WTC11 (cell line): ENCODE data around the gene PSMB10. TPM values are rescaled to one million over a fixed set of nuclear protein-coding genes. Genes with fewer than 3 reads are reported as not detected.

Source experiments
- ATAC-seq: fragments of 200-7000 bp; cut with Tn5 transposase; 2 replicates; pipeline ENCODE4 v1.10.0; 2021; ENCODE audit warnings: mild to moderate bottlenecking, moderate library complexity
- CTCF ChIA-PET: fragments of 300-600 bp; sonication (Branson Sonifier 250); formaldehyde crosslinking; loops from one replicate; lab custom pipeline; 2021; ENCODE audit warnings: antibody characterized with exemption; lab: Charles Lee
- POLR2A ChIA-PET: fragments of 350-600 bp; sonication (Branson Sonifier 250); formaldehyde crosslinking; loops from one replicate; lab custom pipeline; 2021; ENCODE audit warnings: antibody characterized with exemption; lab: Charles Lee
- DNase-seq: peaks from one replicate; pipeline ENCODE4 v3.0.0; 2021; ENCODE audit warnings: low spot score
- H3K27ac Mint-ChIP-seq: 2 replicates; pipeline ENCODE4 v1.8.0; 2021; ENCODE audit warnings: mixed read lengths
- H3K27me3 Mint-ChIP-seq: 2 replicates; pipeline ENCODE4 v1.8.0; 2021; ENCODE audit warnings: low read depth, mild to moderate bottlenecking, moderate library complexity, mixed read lengths
- H3K36me3 Mint-ChIP-seq: 2 replicates; pipeline ENCODE4 v1.8.0; 2021; ENCODE audit warnings: mixed read lengths
- H3K4me1 Mint-ChIP-seq: 2 replicates; pipeline ENCODE4 v1.8.0; 2022; ENCODE audit warnings: mixed read lengths
- H3K4me3 Mint-ChIP-seq: 2 replicates; pipeline ENCODE4 v1.8.0; 2021; ENCODE audit warnings: mild to moderate bottlenecking, moderate library complexity, mixed read lengths
- H3K9me3 Mint-ChIP-seq: 2 replicates; pipeline ENCODE4 v1.8.0; 2021; ENCODE audit warnings: mixed read lengths
- ATF1 ChIP-seq: sonication (generic); formaldehyde crosslinking; IDR thresholded peaks from 2 replicates; pipeline ENCODE4 v1.8.1; 2023; ENCODE audit warnings: mild to moderate bottlenecking, moderate library complexity, missing genetic modification reagents
- IRF2 ChIP-seq: sonication (generic); formaldehyde crosslinking; IDR thresholded peaks from 2 replicates; pipeline ENCODE4 v1.8.0; 2022; ENCODE audit warnings: low read depth, missing genetic modification reagents, borderline replicate concordance
- JAZF1 ChIP-seq: fragments of 250-450 bp; sonication (Bioruptor Pico); IDR thresholded peaks from 2 replicates; pipeline ENCODE4 v1.9.0; 2021; ENCODE audit warnings: moderate library complexity, mild to moderate bottlenecking, inconsistent platforms
- KAT7 ChIP-seq: sonication (generic); formaldehyde crosslinking; IDR thresholded peaks from 2 replicates; pipeline ENCODE4 v1.8.1; 2023; ENCODE audit warnings: missing genetic modification reagents, mild to moderate bottlenecking, borderline replicate concordance
- MYBL2 ChIP-seq: sonication (generic); formaldehyde crosslinking; IDR thresholded peaks from 2 replicates; pipeline ENCODE4 v1.8.1; 2023; ENCODE audit warnings: mild to moderate bottlenecking, moderate library complexity, missing genetic modification reagents
- NFYB ChIP-seq: sonication (generic); formaldehyde crosslinking; conservative IDR thresholded peaks from 2 replicates; pipeline ENCODE4 v1.8.0; 2022; ENCODE audit warnings: low read depth, missing genetic modification reagents
- OVOL2 ChIP-seq: fragments of 250-450 bp; sonication (Bioruptor Pico); IDR thresholded peaks from 2 replicates; pipeline ENCODE4 v1.9.0; 2021; ENCODE audit warnings: mild to moderate bottlenecking, borderline replicate concordance
- RORB ChIP-seq: fragments of 250-450 bp; sonication (Bioruptor Pico); IDR thresholded peaks from 2 replicates; pipeline ENCODE4 v1.9.0; 2021; ENCODE audit warnings: mild to moderate bottlenecking
- ZNF138 ChIP-seq: sonication (generic); formaldehyde crosslinking; conservative IDR thresholded peaks from 2 replicates; pipeline ENCODE4 v1.8.1; 2022; ENCODE audit warnings: mild to moderate bottlenecking, moderate library complexity, missing genetic modification reagents
- ZNF219 ChIP-seq: sonication (generic); formaldehyde crosslinking; IDR thresholded peaks from 2 replicates; pipeline ENCODE4 v1.8.0; 2023; ENCODE audit warnings: missing genetic modification reagents, mild to moderate bottlenecking, borderline replicate concordance
- ZNF396 ChIP-seq: fragments of 250-450 bp; sonication (Bioruptor Pico); IDR thresholded peaks from 2 replicates; pipeline ENCODE4 v1.8.0; 2021; ENCODE audit warnings: mild to moderate bottlenecking, moderate library complexity, borderline replicate concordance
- ZNF416 ChIP-seq: fragments of 250-450 bp; sonication (Bioruptor Pico); IDR thresholded peaks from 2 replicates; pipeline ENCODE4 v1.9.0; 2021; ENCODE audit warnings: mild to moderate bottlenecking, inconsistent platforms
- ZNF423 ChIP-seq: fragments of 250-450 bp; sonication (Bioruptor Pico); IDR thresholded peaks from 2 replicates; pipeline ENCODE4 v2.1.2; 2022; ENCODE audit warnings: mild to moderate bottlenecking, moderate library complexity
- ZNF671 ChIP-seq: fragments of 250-450 bp; sonication (Bioruptor Pico); IDR thresholded peaks from 2 replicates; pipeline ENCODE4 v1.8.0; 2021; ENCODE audit warnings: mild to moderate bottlenecking
- total RNA-seq: library from RNA; stranded (reverse); gene quantifications from 3 replicates; pipeline ENCODE4 v1.2.3, GENCODE V29; 2021
- TF ChIP-seq, protein P1 (sequence below): fragments of 250-450 bp; sonication (Bioruptor Pico); IDR thresholded peaks from 2 replicates; pipeline ENCODE4 v1.9.0; 2021; ENCODE audit warnings: moderate library complexity, mild to moderate bottlenecking, inconsistent platforms, borderline replicate concordance
- TF ChIP-seq, protein P2 (sequence below): fragments of 250-450 bp; sonication (Bioruptor Pico); IDR thresholded peaks from 2 replicates; pipeline ENCODE4 v1.9.0; 2021; ENCODE audit warnings: mild to moderate bottlenecking
- TF ChIP-seq, protein P3 (sequence below): fragments of 250-450 bp; sonication (Bioruptor Pico); IDR thresholded peaks from 2 replicates; pipeline ENCODE4 v1.9.0; 2021; ENCODE audit warnings: mild to moderate bottlenecking, borderline replicate concordance
- TF ChIP-seq, protein P4 (sequence below): fragments of 250-450 bp; sonication (Bioruptor Pico); IDR thresholded peaks from 2 replicates; pipeline ENCODE4 v1.9.0; 2021; ENCODE audit warnings: mild to moderate bottlenecking
- TF ChIP-seq, protein P5 (sequence below): sonication (generic); formaldehyde crosslinking; IDR thresholded peaks from 2 replicates; pipeline ENCODE4 v1.8.1; 2023; ENCODE audit warnings: mild to moderate bottlenecking, missing genetic modification reagents

Gene PSMB10
- total RNA-seq, 1 experiment from 2014 or later = 40.9 TPM

DNA sequence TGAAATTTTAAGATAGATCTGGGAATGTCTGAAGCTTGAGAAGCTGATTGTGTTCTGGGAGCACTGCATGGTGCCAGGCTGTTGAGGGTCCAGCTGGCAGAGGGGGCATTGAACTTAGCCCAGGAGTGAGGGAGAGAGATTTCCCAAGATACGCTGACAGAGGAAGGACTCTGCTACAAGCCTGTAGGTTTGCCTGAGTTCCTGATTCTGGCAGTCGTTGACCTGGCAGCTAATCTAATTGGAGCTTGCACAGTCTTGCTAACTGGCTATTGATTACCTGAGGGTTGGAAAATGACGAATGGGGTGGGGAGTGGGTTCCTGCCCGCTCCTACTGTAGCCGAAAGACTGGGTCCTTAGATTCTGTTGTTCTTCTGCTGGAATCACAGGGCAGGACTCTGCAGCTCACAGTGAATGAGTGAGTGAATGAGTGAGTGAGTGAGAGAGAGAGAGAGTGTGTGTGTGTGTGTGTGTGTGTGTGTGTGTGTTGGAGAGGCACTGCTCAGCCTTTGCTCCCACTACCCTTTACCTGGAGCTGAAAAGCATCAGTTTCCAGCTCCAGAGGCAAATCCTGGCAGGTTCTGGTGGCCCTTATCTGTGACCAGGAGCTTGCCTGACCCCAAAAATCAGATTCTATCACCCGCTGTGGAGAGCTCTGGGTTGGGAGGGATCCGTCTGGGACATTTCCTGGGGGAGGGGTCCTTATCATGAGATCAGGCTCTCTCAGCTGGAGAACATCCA lies 21.7 kb downstream of the PSMB10 start:
- no peaks in the 10 kb centered on the region for H3K9me3 Mint-ChIP-seq
- H3K4me3 Mint-ChIP-seq = peak overlapping the region; percentile 32
- peak overlapping the region; percentile 91 for H3K27ac Mint-ChIP-seq
- peaks cover 38% of the 10 kb centered on the region for H3K4me1 Mint-ChIP-seq
- TF ChIP-seq, protein P1, sequence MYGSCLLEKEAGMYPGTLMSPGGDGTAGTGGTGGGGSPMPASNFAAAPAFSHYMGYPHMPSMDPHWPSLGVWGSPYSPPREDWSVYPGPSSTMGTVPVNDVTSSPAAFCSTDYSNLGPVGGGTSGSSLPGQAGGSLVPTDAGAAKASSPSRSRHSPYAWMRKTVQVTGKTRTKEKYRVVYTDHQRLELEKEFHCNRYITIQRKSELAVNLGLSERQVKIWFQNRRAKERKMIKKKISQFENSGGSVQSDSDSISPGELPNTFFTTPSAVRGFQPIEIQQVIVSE (CRISPR knock-in tag) = no peak
- no peak for TF ChIP-seq IRF2 (CRISPR knock-in tag)
- no peak for TF ChIP-seq MYBL2 (CRISPR knock-in tag)
- TF ChIP-seq ZNF138 = no peak
- TF ChIP-seq, protein P2, sequence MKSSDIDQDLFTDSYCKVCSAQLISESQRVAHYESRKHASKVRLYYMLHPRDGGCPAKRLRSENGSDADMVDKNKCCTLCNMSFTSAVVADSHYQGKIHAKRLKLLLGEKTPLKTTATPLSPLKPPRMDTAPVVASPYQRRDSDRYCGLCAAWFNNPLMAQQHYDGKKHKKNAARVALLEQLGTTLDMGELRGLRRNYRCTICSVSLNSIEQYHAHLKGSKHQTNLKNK (CRISPR knock-in tag) = no peak
- no peak for TF ChIP-seq JAZF1 (CRISPR knock-in tag)
- no peak for TF ChIP-seq ZNF671 (CRISPR knock-in tag)
- no peak for TF ChIP-seq ZNF219 (CRISPR knock-in tag)
- TF ChIP-seq, protein P3, sequence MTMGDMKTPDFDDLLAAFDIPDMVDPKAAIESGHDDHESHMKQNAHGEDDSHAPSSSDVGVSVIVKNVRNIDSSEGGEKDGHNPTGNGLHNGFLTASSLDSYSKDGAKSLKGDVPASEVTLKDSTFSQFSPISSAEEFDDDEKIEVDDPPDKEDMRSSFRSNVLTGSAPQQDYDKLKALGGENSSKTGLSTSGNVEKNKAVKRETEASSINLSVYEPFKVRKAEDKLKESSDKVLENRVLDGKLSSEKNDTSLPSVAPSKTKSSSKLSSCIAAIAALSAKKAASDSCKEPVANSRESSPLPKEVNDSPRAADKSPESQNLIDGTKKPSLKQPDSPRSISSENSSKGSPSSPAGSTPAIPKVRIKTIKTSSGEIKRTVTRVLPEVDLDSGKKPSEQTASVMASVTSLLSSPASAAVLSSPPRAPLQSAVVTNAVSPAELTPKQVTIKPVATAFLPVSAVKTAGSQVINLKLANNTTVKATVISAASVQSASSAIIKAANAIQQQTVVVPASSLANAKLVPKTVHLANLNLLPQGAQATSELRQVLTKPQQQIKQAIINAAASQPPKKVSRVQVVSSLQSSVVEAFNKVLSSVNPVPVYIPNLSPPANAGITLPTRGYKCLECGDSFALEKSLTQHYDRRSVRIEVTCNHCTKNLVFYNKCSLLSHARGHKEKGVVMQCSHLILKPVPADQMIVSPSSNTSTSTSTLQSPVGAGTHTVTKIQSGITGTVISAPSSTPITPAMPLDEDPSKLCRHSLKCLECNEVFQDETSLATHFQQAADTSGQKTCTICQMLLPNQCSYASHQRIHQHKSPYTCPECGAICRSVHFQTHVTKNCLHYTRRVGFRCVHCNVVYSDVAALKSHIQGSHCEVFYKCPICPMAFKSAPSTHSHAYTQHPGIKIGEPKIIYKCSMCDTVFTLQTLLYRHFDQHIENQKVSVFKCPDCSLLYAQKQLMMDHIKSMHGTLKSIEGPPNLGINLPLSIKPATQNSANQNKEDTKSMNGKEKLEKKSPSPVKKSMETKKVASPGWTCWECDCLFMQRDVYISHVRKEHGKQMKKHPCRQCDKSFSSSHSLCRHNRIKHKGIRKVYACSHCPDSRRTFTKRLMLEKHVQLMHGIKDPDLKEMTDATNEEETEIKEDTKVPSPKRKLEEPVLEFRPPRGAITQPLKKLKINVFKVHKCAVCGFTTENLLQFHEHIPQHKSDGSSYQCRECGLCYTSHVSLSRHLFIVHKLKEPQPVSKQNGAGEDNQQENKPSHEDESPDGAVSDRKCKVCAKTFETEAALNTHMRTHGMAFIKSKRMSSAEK (CRISPR knock-in tag) = no peak
- TF ChIP-seq KAT7 (CRISPR knock-in tag) = no peak
- TF ChIP-seq RORB (CRISPR knock-in tag) = no peak
- TF ChIP-seq, protein P4, sequence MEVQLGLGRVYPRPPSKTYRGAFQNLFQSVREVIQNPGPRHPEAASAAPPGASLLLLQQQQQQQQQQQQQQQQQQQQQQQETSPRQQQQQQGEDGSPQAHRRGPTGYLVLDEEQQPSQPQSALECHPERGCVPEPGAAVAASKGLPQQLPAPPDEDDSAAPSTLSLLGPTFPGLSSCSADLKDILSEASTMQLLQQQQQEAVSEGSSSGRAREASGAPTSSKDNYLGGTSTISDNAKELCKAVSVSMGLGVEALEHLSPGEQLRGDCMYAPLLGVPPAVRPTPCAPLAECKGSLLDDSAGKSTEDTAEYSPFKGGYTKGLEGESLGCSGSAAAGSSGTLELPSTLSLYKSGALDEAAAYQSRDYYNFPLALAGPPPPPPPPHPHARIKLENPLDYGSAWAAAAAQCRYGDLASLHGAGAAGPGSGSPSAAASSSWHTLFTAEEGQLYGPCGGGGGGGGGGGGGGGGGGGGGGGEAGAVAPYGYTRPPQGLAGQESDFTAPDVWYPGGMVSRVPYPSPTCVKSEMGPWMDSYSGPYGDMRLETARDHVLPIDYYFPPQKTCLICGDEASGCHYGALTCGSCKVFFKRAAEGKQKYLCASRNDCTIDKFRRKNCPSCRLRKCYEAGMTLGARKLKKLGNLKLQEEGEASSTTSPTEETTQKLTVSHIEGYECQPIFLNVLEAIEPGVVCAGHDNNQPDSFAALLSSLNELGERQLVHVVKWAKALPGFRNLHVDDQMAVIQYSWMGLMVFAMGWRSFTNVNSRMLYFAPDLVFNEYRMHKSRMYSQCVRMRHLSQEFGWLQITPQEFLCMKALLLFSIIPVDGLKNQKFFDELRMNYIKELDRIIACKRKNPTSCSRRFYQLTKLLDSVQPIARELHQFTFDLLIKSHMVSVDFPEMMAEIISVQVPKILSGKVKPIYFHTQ (CRISPR knock-in tag) = no peak
- no peak for TF ChIP-seq ZNF396 (CRISPR knock-in tag)
- no peak for TF ChIP-seq OVOL2 (CRISPR knock-in tag)
- no peak for TF ChIP-seq ZNF423
- no peak for TF ChIP-seq NFYB (CRISPR knock-in tag)
- TF ChIP-seq, protein P5, sequence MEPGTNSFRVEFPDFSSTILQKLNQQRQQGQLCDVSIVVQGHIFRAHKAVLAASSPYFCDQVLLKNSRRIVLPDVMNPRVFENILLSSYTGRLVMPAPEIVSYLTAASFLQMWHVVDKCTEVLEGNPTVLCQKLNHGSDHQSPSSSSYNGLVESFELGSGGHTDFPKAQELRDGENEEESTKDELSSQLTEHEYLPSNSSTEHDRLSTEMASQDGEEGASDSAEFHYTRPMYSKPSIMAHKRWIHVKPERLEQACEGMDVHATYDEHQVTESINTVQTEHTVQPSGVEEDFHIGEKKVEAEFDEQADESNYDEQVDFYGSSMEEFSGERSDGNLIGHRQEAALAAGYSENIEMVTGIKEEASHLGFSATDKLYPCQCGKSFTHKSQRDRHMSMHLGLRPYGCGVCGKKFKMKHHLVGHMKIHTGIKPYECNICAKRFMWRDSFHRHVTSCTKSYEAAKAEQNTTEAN (CRISPR knock-in tag) = no peak
- no peak for TF ChIP-seq ATF1
- no peak for TF ChIP-seq ZNF416 (CRISPR knock-in tag)
- DNase-seq (no peak), ATAC-seq (peak; percentile 33; the same call in 1 of the 2 replicates)
- H3K27me3 Mint-ChIP-seq = no peaks in the 10 kb centered on the region; the same call in 1 of the 2 replicates
- peaks cover 5% of the 10 kb centered on the region for H3K36me3 Mint-ChIP-seq
- ChIA-PET CTCF (interaction anchor here (0.7 to 2.5 kb wide), 11 partner anchors 10 to 127 kb away, joined by 3 to 24 read pairs (median 4); partner anchors contain the start of genes DDX28, DUS2, LCAT and NRN1L), POLR2A (interaction anchor here (0.8 kb wide), 1 partner anchor 31 kb away, joined by 3 read pairs; no protein-coding TSS in a partner anchor)
